ENCODE results near the gene BEND3. TPM values are rescaled to one million over a fixed set of nuclear protein-coding genes. Genes with fewer than 3 reads are reported as not detected.

The BEND3 gene
- total and polyA plus RNA-seq, 2 experiments from 2014 or later = 9.2 to 33.7 TPM

DNA sequence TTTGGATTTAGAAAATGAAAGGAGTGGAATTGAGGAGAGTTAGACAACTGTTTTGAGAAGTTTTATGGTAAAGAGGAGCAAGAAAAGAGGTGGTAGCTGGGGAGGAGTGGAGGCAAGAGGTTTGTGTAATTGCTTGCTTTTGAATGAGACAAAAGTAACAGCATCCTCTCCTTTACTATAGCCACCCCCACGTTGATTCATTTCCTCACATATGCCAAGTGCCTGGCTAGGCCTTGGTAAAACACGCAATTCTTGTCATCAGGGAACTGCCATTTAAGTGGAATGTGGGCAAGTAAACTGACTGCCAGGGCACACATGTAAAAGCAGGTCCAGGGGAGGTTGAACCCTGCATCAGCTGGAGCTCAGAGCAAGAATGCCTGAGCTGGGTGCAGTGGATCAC, 83.3 kb downstream of the BEND3 start:
- Histone ChIP-seq H2AFZ (no peak overlapping the region), H3K4me3 (no peak overlapping the region), H3K4me1 (ENCODE audit: insufficient read depth) (no peaks in the 10 kb centered on the region), H3K4me2 (no peak overlapping the region), H3K79me2 (replicated peaks; ENCODE audit: insufficient read depth) (peaks cover 13% of the 10 kb centered on the region), H4K20me1 (replicated peaks; ENCODE audit: insufficient read depth) (no peaks in the 10 kb centered on the region; the same call in 1 of the 2 replicates), H3F3A (replicated peaks; ENCODE audit: low read depth) (peaks cover 17% of the 10 kb centered on the region), H3K27me3 (ENCODE audit: insufficient read depth) (no peaks in the 10 kb centered on the region), H3K36me3 (ENCODE audit: insufficient read depth) (no peaks in the 10 kb centered on the region), H3K9me2 (ENCODE audit: insufficient read depth) (no peaks in the 10 kb centered on the region; the same call in 1 of the 2 replicates), H3K27ac (ENCODE audit: low read depth) (no peak overlapping the region)
- DNase-seq (ENCODE audit: low spot score) (no peak), ATAC-seq (no peak)
- H3K4me3 Mint-ChIP-seq = no peak overlapping the region
- peak overlapping the region; percentile 3; the same call in 1 of the 2 replicates for H3K27ac Mint-ChIP-seq
- H3K27me3 Mint-ChIP-seq (ENCODE audit: insufficient read depth, low read depth, poor library complexity) = peaks cover 16% of the 10 kb centered on the region
- H3K36me3 Mint-ChIP-seq (ENCODE audit: low read depth) = peaks cover 30% of the 10 kb centered on the region
- H3K4me1 Mint-ChIP-seq = peaks cover 16% of the 10 kb centered on the region
- 0 out of 3 replicates have a peak, but pooled peaks cover 5% of the 10 kb centered on the region for H3K9me3 Mint-ChIP-seq
- TF ChIP-seq CREB1 (CRISPR knock-in tag; IDR thresholded peaks at IDR 0.05; ENCODE audit: low read depth) (no peak), NANOG (IDR thresholded peaks at IDR 0.05; ENCODE audit: borderline replicate concordance) (no peak), ZNF331 (CRISPR knock-in tag; IDR thresholded peaks at IDR 0.05; ENCODE audit: low read depth) (no peak), EZH2phosphoT487 (IDR thresholded peaks at IDR 0.05; ENCODE audit: unreplicated experiment) (no peak)

DNA sequence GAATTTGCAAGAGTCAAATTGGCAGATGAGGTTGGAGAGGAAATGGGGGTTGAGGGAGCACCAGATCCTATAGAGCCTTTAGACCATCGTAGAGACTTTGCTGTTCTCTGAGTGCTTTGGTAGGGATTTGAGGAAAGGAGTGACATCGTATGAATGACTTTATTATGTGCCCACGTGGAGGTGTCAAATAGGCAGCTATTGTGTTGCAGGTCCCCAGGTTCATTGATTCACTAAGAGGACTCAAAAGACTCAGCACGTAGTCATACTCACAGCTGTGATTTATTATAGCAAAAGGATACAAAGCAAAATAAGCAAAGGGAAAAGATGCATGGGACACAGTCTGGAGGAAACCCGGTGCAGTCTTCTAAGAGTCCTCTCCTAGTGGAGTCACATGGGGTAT, 85.2 kb downstream of the BEND3 start:
- H3K4me3 Mint-ChIP-seq = peak overlapping the region; percentile 95; the same call in 2 of the 3 replicates
- Histone ChIP-seq H3K27ac (ENCODE audit: low read depth) (0 out of 2 replicates have a peak overlapping the region, but pooled peaks have one; percentile 23), H3F3A (replicated peaks; ENCODE audit: low read depth) (peaks cover 18% of the 10 kb centered on the region), H3K4me1 (ENCODE audit: insufficient read depth) (no peaks in the 10 kb centered on the region), H3K4me2 (no peak overlapping the region), H3K4me3 (no peak overlapping the region), H3K79me2 (replicated peaks; ENCODE audit: insufficient read depth) (peaks cover 13% of the 10 kb centered on the region), H2AFZ (no peak overlapping the region), H3K36me3 (ENCODE audit: insufficient read depth) (no peaks in the 10 kb centered on the region), H3K27me3 (ENCODE audit: insufficient read depth) (no peaks in the 10 kb centered on the region), H4K20me1 (replicated peaks; ENCODE audit: insufficient read depth) (no peaks in the 10 kb centered on the region; the same call in 1 of the 2 replicates), H3K9me2 (ENCODE audit: insufficient read depth) (no peaks in the 10 kb centered on the region; the same call in 1 of the 2 replicates)
- ATAC-seq (no peak), DNase-seq (ENCODE audit: low spot score) (no peak)
- H3K4me1 Mint-ChIP-seq = peaks cover 16% of the 10 kb centered on the region
- peaks cover 19% of the 10 kb centered on the region for H3K27me3 Mint-ChIP-seq (ENCODE audit: insufficient read depth, low read depth, poor library complexity)
- H3K27ac Mint-ChIP-seq = peak overlapping the region; percentile 5; the same call in 1 of the 2 replicates
- H3K36me3 Mint-ChIP-seq (ENCODE audit: low read depth) = peaks cover 25% of the 10 kb centered on the region
- H3K9me3 Mint-ChIP-seq = peaks cover 9% of the 10 kb centered on the region; the same call in 2 of the 3 replicates
- TF ChIP-seq, protein P1, sequence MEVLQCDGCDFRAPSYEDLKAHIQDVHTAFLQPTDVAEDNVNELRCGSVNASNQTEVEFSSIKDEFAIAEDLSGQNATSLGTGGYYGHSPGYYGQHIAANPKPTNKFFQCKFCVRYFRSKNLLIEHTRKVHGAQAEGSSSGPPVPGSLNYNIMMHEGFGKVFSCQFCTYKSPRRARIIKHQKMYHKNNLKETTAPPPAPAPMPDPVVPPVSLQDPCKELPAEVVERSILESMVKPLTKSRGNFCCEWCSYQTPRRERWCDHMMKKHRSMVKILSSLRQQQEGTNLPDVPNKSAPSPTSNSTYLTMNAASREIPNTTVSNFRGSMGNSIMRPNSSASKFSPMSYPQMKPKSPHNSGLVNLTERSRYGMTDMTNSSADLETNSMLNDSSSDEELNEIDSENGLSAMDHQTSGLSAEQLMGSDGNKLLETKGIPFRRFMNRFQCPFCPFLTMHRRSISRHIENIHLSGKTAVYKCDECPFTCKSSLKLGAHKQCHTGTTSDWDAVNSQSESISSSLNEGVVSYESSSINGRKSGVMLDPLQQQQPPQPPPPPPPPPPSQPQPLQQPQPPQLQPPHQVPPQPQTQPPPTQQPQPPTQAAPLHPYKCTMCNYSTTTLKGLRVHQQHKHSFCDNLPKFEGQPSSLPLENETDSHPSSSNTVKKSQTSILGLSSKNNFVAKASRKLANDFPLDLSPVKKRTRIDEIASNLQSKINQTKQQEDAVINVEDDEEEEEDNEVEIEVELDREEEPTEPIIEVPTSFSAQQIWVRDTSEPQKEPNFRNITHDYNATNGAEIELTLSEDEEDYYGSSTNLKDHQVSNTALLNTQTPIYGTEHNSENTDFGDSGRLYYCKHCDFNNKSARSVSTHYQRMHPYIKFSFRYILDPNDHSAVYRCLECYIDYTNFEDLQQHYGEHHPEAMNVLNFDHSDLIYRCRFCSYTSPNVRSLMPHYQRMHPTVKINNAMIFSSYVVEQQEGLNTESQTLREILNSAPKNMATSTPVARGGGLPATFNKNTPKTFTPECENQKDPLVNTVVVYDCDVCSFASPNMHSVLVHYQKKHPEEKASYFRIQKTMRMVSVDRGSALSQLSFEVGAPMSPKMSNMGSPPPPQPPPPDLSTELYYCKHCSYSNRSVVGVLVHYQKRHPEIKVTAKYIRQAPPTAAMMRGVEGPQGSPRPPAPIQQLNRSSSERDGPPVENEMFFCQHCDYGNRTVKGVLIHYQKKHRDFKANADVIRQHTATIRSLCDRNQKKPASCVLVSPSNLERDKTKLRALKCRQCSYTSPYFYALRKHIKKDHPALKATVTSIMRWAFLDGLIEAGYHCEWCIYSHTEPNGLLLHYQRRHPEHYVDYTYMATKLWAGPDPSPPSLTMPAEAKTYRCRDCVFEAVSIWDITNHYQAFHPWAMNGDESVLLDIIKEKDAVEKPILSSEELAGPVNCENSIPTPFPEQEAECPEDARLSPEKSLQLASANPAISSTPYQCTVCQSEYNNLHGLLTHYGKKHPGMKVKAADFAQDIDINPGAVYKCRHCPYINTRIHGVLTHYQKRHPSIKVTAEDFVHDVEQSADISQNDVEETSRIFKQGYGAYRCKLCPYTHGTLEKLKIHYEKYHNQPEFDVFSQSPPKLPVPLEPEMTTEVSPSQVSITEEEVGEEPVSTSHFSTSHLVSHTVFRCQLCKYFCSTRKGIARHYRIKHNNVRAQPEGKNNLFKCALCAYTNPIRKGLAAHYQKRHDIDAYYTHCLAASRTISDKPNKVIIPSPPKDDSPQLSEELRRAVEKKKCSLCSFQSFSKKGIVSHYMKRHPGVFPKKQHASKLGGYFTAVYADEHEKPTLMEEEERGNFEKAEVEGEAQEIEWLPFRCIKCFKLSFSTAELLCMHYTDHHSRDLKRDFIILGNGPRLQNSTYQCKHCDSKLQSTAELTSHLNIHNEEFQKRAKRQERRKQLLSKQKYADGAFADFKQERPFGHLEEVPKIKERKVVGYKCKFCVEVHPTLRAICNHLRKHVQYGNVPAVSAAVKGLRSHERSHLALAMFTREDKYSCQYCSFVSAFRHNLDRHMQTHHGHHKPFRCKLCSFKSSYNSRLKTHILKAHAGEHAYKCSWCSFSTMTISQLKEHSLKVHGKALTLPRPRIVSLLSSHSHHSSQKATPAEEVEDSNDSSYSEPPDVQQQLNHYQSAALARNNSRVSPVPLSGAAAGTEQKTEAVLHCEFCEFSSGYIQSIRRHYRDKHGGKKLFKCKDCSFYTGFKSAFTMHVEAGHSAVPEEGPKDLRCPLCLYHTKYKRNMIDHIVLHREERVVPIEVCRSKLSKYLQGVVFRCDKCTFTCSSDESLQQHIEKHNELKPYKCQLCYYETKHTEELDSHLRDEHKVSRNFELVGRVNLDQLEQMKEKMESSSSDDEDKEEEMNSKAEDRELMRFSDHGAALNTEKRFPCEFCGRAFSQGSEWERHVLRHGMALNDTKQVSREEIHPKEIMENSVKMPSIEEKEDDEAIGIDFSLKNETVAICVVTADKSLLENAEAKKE (CRISPR knock-in tag; IDR thresholded peaks at IDR 0.05) = no peak
- no peak for TF ChIP-seq JUNB (IDR thresholded peaks at IDR 0.05; ENCODE audit: unreplicated experiment)
- no peak for TF ChIP-seq CREB1 (CRISPR knock-in tag; IDR thresholded peaks at IDR 0.05; ENCODE audit: low read depth)
- TF ChIP-seq NANOG (IDR thresholded peaks at IDR 0.05; ENCODE audit: borderline replicate concordance) = no peak
- no peak for TF ChIP-seq ZNF114 (CRISPR knock-in tag; IDR thresholded peaks at IDR 0.05)

Data from GM23338 (cell line).